H1 (cell line): Measurements from ENCODE around the gene ANP32A. TPM values are rescaled to one million over a fixed set of nuclear protein-coding genes. Genes with fewer than 3 reads are reported as not detected.

Experiments
- CHD2 ChIP-seq: IDR thresholded peaks from 2 replicates; pipeline ENCODE4 v1.6.1; 2012; ENCODE audit warnings: low read length, improper control_type of control experiment
- EP300 ChIP-seq, 2 experiments: IDR thresholded peaks; 1 replicate in 1 of 2; 2 replicates in 1 of 2; pipeline ENCODE4 v1.6.1; 2011 to 2012; ENCODE audit warnings: low read depth in 2 of 2, low read length in 2 of 2, mild to moderate bottlenecking in 2 of 2, borderline replicate concordance in 1 of 2, inconsistent platforms in 1 of 2, moderate library complexity in 1 of 2
- KDM1A ChIP-seq: fragments of 200-600, 300-600 bp; sonication (generic); IDR thresholded peaks from 2 replicates; pipeline ENCODE4 v1.7.1; 2016; ENCODE audit warnings: mild to moderate bottlenecking, low read length, borderline replicate concordance
- NANOG ChIP-seq: IDR thresholded peaks from 2 replicates; pipeline ENCODE4 v1.6.1; 2011; ENCODE audit warnings: low read length, low read depth, mild to moderate bottlenecking, inconsistent platforms; ENCODE audit not compliant: insufficient read depth, poor library complexity, severe bottlenecking
- NRF1 ChIP-seq: IDR thresholded peaks from 2 replicates; pipeline ENCODE4 v1.6.1; 2011; ENCODE audit warnings: mild to moderate bottlenecking, low read depth, low read length, improper control_type of control experiment
- POLR2AphosphoS5 ChIP-seq: IDR thresholded peaks from 2 replicates; pipeline ENCODE4 v1.6.1; 2011; ENCODE audit warnings: low read depth, low read length
- RAD21 ChIP-seq, 2 experiments: IDR thresholded peaks in 1 of 2; conservative IDR thresholded peaks in 1 of 2; 2 replicates each; pipeline ENCODE4 v1.6.1; 2011; ENCODE audit warnings: low read depth in 2 of 2, low read length in 2 of 2, improper control_type of control experiment in 1 of 2, inconsistent platforms in 1 of 2, mild to moderate bottlenecking in 1 of 2, moderate library complexity in 1 of 2
- RFX5 ChIP-seq: IDR thresholded peaks from 2 replicates; pipeline ENCODE4 v1.6.1; 2011; ENCODE audit warnings: low read depth, low read length, improper control_type of control experiment, borderline replicate concordance
- polyA plus RNA-seq, 7 experiments: library from polyadenylated mRNA; depleted of rRNA in 3 of 7; stranded (reverse) in 5 of 7; unstranded in 2 of 7; fragments of >200 nt in 5 of 7; fragments of 200-250 nt in 2 of 7; gene quantifications; 1 replicate in 5 of 7; 2 replicates in 1 of 7; 4 replicates in 1 of 7; pipeline versions ENCODE4 v1.2.1 to v1.2.3, GENCODE V29; 2011 to 2013; ENCODE audit warnings: missing spikeins in 2 of 7, mixed read lengths in 2 of 7
- total RNA-seq: library from RNA; stranded (reverse); fragmentation: NEBNext Ultra II Directional; extraction: Animal tissue kit (Norgen Biotek cat#: 25700); gene quantifications from 2 replicates; pipeline ENCODE4 v1.2.1, GENCODE V29; 2021
- TF ChIP-seq, protein P1 (sequence below): fragments of 300-600 bp; sonication (generic); IDR thresholded peaks from 2 replicates; pipeline ENCODE4 v1.7.1; 2012; ENCODE audit warnings: low read length, moderate library complexity, mild to moderate bottlenecking, inconsistent platforms; ENCODE audit not compliant: insufficient replicate concordance
- TF ChIP-seq, protein P2 (sequence below): IDR thresholded peaks from 2 replicates; pipeline ENCODE4 v1.6.1; 2011; ENCODE audit warnings: low read length, improper control_type of control experiment

Gene ANP32A
- total and polyA plus RNA-seq, 2 of the 8 experiments (the other 6 are each of a cell fraction or from before 2014, with no cell fraction given): 70.8 to 295 TPM

DNA sequence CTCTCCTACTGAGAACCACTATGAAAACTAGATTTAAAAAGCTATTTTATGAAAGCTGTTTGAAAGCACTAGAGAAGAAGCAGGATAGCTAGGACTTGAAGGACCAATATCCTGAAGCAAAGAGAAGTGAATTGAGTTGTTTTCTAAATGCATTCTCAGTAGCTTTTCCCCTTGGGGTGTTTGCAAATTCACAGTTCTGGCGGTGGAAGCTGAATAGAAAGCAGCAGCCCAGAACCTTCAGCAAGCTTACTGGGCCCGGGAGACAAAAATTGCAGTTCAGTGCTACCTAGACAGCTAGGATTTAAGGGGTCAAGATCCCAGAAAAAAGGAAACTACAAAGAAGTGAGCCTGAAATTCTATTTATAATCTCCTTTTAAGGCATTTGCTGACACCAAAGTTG, 31.3 kb upstream of the ANP32A start (continued):
- TF ChIP-seq, protein P1, sequence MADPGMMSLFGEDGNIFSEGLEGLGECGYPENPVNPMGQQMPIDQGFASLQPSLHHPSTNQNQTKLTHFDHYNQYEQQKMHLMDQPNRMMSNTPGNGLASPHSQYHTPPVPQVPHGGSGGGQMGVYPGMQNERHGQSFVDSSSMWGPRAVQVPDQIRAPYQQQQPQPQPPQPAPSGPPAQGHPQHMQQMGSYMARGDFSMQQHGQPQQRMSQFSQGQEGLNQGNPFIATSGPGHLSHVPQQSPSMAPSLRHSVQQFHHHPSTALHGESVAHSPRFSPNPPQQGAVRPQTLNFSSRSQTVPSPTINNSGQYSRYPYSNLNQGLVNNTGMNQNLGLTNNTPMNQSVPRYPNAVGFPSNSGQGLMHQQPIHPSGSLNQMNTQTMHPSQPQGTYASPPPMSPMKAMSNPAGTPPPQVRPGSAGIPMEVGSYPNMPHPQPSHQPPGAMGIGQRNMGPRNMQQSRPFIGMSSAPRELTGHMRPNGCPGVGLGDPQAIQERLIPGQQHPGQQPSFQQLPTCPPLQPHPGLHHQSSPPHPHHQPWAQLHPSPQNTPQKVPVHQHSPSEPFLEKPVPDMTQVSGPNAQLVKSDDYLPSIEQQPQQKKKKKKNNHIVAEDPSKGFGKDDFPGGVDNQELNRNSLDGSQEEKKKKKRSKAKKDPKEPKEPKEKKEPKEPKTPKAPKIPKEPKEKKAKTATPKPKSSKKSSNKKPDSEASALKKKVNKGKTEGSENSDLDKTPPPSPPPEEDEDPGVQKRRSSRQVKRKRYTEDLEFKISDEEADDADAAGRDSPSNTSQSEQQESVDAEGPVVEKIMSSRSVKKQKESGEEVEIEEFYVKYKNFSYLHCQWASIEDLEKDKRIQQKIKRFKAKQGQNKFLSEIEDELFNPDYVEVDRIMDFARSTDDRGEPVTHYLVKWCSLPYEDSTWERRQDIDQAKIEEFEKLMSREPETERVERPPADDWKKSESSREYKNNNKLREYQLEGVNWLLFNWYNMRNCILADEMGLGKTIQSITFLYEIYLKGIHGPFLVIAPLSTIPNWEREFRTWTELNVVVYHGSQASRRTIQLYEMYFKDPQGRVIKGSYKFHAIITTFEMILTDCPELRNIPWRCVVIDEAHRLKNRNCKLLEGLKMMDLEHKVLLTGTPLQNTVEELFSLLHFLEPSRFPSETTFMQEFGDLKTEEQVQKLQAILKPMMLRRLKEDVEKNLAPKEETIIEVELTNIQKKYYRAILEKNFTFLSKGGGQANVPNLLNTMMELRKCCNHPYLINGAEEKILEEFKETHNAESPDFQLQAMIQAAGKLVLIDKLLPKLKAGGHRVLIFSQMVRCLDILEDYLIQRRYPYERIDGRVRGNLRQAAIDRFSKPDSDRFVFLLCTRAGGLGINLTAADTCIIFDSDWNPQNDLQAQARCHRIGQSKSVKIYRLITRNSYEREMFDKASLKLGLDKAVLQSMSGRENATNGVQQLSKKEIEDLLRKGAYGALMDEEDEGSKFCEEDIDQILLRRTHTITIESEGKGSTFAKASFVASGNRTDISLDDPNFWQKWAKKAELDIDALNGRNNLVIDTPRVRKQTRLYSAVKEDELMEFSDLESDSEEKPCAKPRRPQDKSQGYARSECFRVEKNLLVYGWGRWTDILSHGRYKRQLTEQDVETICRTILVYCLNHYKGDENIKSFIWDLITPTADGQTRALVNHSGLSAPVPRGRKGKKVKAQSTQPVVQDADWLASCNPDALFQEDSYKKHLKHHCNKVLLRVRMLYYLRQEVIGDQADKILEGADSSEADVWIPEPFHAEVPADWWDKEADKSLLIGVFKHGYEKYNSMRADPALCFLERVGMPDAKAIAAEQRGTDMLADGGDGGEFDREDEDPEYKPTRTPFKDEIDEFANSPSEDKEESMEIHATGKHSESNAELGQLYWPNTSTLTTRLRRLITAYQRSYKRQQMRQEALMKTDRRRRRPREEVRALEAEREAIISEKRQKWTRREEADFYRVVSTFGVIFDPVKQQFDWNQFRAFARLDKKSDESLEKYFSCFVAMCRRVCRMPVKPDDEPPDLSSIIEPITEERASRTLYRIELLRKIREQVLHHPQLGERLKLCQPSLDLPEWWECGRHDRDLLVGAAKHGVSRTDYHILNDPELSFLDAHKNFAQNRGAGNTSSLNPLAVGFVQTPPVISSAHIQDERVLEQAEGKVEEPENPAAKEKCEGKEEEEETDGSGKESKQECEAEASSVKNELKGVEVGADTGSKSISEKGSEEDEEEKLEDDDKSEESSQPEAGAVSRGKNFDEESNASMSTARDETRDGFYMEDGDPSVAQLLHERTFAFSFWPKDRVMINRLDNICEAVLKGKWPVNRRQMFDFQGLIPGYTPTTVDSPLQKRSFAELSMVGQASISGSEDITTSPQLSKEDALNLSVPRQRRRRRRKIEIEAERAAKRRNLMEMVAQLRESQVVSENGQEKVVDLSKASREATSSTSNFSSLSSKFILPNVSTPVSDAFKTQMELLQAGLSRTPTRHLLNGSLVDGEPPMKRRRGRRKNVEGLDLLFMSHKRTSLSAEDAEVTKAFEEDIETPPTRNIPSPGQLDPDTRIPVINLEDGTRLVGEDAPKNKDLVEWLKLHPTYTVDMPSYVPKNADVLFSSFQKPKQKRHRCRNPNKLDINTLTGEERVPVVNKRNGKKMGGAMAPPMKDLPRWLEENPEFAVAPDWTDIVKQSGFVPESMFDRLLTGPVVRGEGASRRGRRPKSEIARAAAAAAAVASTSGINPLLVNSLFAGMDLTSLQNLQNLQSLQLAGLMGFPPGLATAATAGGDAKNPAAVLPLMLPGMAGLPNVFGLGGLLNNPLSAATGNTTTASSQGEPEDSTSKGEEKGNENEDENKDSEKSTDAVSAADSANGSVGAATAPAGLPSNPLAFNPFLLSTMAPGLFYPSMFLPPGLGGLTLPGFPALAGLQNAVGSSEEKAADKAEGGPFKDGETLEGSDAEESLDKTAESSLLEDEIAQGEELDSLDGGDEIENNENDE: no peak
- no peak for TF ChIP-seq EP300 (IDR thresholded peaks at IDR 0.05; ENCODE audit: borderline replicate concordance in 1 of 2, low read depth in 2 of 2, low read length in 2 of 2)
- TF ChIP-seq POLR2AphosphoS5: no peak
- no peak for TF ChIP-seq RFX5
- TF ChIP-seq NANOG: no peak
- no peak for TF ChIP-seq KDM1A
- TF ChIP-seq CHD2: no peak
- no peak for TF ChIP-seq NRF1
- no peak for TF ChIP-seq RAD21 (IDR thresholded peaks at IDR 0.05 in 1 of 2, conservative IDR thresholded peaks at IDR 0.05 in 1 of 2; ENCODE audit: low read depth in 2 of 2, low read length in 2 of 2)
- TF ChIP-seq, protein P2, sequence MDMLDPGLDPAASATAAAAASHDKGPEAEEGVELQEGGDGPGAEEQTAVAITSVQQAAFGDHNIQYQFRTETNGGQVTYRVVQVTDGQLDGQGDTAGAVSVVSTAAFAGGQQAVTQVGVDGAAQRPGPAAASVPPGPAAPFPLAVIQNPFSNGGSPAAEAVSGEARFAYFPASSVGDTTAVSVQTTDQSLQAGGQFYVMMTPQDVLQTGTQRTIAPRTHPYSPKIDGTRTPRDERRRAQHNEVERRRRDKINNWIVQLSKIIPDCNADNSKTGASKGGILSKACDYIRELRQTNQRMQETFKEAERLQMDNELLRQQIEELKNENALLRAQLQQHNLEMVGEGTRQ: no peak
